Subcutaneous adipose tissue (tissue), 4 donors: Measurements from ENCODE around the gene SDC1. TPM values are rescaled to one million over a fixed set of nuclear protein-coding genes. Genes with fewer than 3 reads are reported as not detected.

Source experiments
- CTCF ChIP-seq: fragments of 450-650 bp; IDR thresholded peaks from one replicate; pipeline ENCODE4 v1.5.1; 2016; ENCODE audit warnings: low read depth, mild to moderate bottlenecking, control low read depth, antibody characterized with exemption, moderate library complexity
- total RNA-seq, 4 donors: library from RNA; depleted of rRNA; stranded (reverse); fragments of >200 nt; gene quantifications; one replicate each; pipeline ENCODE4 v1.1.0, GENCODE V29; 2016

Gene SDC1
- total RNA-seq, 4 donors from 2014 or later = 2.4 to 27.5 (median 3.8) TPM

- TF ChIP-seq CTCF = no peak
These were observed 33.0 kb downstream of the SDC1 start for GRCh38 chr2:20191714-20192569.

- no peak for TF ChIP-seq CTCF
These were observed 33.8 kb downstream of the SDC1 start for GRCh38 chr2:20190876-20191713.

- TF ChIP-seq CTCF = no peak
These were observed 34.8 kb downstream of the SDC1 start for GRCh38 chr2:20190170-20190569.

- no peak for TF ChIP-seq CTCF
These were observed 35.5 kb downstream of the SDC1 start for GRCh38 chr2:20189299-20189931.

GRCh38 chr2:20188851-20189250 lies 36.1 kb downstream of the SDC1 start:
- no peak for TF ChIP-seq CTCF

- no peak for TF ChIP-seq CTCF
These were observed 36.7 kb downstream of the SDC1 start for GRCh38 chr2:20188201-20188600.

- no peak for TF ChIP-seq CTCF
These were observed 37.6 kb downstream of the SDC1 start for GRCh38 chr2:20187331-20187730.
